Medulla oblongata (tissue), 1 donor: Measurements from ENCODE around the gene PTPRD.

Experiments
- DNase-seq: peaks from one replicate; pipeline ENCODE4 v3.0.0-alpha.2; 2015; ENCODE audit errors: extremely low spot score

PTPRD gene

GRCh38 chr9:8864545-8864896 is 1748.3 kb downstream of the PTPRD start:
- no peak for DNase-seq

GRCh38 chr9:8863886-8864544 is 1748.8 kb downstream of the PTPRD start:
- DNase-seq, result no peak

- DNase-seq, result no peak
Measured at GRCh38 chr9:8863069-8863468, 1749.7 kb downstream of the PTPRD start.

DNA sequence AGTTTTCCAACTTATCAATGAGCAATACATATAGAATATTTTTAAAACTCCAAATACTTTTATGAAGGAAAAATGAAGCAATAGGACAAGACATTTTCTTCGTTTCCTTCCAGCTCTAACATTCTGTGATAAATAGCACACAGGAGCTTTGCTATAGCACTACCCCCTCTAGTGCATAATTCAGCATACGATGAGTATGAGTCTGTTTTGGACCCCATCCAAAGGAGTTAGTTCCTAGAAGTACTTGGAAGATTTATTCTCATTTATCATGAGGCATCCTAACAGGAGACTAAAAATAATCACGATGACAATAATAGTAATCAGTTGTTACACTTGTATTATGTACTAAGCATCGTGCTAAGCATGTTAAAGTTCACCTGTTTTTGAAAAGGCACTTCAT is 1751.9 kb downstream of the PTPRD start:
- no peak for DNase-seq

GRCh38 chr9:8860086-8860485 is 1752.7 kb downstream of the PTPRD start:
- DNase-seq, result no peak

DNA sequence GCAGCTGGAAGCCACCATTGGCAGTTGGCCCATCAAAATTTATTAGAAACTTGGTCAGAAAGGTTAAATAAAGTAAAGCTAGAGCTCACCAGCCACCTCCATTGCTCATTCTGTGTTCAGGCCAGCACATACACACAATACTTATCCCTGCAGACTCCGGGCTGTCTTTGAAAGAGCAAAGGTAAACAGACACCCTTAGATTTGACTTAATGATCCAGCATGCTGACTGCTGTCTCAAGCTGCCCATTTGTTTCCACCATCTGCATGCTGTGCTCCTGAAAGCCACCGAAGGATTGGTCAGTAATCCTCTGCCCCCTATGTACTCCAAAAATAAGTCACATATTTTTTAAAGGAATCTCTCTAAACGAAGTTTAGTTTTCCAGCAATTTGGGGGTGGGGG is 1753.4 kb downstream of the PTPRD start:
- DNase-seq, result no peak

DNA sequence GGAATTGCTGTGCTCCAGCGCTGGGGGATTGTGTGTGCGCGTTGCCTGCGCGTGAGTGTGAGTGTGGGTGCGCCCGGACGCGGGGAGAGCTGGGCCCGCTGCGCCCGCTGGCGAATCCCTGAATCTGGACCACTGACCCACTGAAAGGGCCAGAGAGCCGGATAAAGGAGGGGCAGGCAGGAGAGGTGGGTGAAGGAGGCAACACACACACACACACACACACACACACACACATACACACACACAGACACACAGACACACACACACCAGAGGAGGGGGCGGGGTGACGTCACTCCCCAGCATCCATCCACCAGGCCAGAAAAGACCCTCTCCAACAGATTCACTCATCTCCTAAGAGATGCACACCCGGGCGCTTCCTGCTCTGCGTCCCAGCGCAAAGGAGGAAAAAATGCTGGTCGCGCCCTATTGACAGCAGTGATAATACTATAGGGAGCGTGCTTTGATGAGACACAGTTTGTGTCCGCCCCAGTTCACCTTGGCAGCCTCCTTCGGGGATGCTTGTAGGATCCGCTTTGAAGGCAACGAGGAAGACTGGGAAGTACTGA is 1754.1 kb downstream of the PTPRD start:
- no peak for DNase-seq

DNA sequence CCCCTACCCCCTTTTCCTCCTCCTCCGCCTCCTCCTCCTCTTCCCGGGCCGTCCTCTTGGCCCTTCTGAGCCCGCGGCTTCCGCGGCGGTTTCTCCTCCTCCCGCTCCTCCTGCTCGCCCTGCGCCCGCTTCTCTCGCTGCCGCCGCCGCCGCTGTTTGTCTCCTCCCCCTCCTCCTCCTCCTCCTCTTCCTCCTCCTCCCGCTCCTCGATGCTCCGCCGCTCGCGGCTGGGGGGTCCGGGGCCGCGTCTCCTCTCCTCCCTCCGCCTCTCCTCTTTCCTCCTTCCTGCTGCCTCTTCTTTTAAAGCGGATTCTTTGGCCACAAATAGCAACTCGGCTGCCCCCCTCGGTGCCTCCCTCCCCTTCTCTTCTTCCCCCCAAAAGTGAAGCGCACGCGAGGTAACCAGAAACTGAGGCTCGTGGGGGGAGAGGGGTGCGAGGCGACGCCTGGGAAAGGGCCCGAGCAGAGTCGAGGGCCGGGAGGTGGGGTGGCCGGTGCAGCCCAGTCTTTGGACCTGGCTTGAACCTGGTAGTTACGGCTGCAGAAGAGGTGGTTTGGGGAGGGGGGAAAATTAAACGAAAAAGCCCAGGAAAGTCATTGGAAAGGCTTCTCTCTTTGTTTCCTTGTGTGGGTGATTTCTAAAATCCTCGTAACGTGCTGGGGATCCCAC is 1754.7 kb downstream of the PTPRD start:
- no peak for DNase-seq

DNA sequence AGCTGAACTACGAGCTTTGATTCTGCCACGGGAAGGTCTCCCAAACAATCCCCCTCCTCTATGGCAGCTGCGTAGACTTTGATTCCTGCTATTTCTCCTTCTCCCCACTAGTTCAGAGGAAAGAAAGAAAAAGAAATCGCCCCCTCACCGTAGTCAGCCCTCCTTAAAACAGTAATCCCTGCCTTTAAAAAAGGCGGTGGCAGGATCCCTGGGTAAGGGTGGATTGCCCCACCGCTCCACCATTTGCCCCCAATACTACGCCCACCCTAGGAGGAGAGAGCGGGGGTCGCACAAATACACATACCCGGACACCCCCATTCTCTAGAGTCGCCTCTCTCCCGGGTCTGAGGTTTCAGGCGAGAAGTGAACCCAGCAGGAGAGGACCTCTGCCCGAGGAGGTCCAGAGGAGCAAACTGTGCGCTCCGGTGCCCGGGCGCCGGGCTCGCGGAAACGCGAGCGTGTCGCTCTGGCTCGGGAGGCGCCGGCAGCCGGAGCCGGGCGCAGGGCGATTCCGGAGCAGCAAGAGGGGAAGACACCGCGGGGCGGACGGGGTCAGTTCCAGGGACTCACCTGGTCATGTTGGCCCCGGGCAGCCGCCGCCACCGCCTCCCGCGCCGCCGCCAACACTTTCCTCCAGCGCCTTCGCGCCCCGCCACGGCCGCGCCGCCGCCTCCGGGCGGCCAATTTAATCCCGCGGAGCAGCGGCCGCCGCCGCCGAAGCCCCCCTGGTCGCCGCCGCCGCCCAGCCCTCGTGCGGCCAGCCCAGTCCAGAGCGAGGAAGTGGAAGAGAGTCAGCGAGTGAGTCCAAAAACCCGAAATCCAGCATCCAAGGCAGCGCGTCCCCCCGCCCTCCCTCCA is 1755.5 kb downstream of the PTPRD start:
- no peak for DNase-seq

DNA sequence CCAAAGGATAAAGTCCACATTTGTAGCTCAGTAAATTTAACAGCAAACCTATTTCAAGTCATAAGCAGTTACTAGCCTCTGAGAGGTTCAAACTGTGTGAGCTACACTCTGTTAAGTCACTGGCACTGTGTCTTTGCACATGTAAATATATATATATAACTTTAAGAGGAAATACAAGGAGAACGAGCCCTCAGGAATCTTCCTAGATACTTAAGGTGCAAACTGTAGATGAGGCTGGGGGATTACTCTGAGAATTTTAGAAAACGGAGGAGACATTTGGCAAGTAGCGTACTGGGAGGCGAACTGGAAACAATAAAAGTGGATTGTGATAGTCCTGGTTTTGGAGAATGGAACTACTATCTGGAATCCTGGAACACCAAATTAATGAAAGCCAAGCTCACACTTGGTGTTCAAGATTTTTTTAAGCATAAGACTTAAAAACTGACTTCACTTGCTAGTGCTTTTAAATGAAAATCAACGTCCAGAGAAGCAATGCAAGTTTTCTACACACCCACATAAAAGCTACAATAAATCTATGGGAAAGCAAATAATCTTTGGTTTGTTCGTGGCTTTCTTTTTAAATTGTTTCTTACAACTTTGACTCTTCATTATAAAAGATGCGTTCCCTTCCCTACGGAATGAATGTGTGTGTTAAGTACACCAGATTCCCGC is 1756.3 kb downstream of the PTPRD start:
- DNase-seq, result no peak

- no peak for DNase-seq
Measured at GRCh38 chr9:8855046-8855445, 1757.8 kb downstream of the PTPRD start.

DNA sequence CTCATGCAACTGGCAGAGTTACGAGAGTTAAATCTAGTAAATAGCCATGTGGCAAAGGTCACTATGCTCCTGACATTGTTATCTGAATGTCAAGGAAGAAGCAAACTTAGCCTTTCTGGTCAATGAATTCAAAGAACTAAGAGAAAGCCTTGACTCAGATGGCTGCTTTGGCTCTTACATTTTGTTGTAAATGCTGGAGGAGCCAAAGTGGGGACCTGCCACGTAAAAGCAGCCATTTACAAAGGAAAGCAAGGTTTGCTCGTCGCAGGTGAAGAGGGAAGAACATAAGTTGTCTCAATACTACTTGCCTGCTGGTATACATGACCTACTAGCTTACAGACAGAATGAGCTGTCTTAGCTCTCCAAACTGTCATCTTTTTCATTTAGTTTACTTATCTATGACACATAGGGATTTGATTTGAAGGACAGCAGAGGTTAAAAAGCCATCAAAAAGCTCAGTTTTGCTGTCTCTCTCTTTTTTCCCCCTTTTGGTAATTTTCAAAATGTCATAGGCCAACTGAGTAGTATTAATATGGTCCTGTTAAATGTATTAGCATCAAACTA is 1760.4 kb downstream of the PTPRD start:
- DNase-seq, result no peak

- DNase-seq, result no peak
Measured at GRCh38 chr9:8850914-8851313, 1761.9 kb downstream of the PTPRD start.

DNA sequence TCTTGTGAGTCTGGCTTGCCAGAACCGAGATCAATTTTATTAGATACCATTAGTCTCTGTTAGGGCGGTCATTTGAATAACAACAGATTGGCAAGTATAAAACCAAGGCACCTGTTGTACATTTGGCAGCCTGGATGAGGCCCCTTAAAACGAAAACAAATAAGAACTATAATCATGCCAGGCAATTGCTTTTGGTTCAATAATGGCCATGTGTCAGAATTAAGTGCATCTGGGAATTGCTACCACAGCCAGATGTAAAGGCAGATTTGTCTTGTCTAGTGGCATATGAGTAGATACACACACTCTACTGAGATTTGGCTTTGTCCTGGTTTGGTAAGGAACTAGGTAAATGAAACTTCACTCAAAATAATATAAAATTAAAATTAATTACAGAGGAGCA is 1767.0 kb downstream of the PTPRD start:
- DNase-seq, result no peak

- peak; percentile 76 for DNase-seq
Measured at GRCh38 chr9:8845376-8845775, 1767.4 kb downstream of the PTPRD start.

DNA sequence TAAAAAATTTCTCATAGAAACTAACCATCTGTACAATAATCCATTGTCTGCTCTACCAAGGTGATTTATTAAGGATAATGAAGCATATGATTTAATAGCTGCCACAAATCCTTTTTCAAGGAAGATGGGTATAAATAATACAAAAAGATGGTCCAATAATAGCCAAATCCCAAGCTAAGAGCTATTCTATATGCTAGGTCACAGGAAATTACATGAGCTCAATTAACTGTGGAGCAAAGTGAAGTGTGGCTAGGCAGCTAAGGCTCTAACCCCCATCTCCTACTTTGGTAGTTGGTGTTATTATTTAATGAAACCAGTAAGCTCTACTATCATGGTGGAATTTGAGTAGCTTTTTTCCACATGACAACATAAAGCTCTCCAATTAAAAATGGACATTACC is 1768.3 kb downstream of the PTPRD start:
- DNase-seq, result no peak

- no peak for DNase-seq
Measured at GRCh38 chr9:8842402-8843193, 1770.2 kb downstream of the PTPRD start.

GRCh38 chr9:8838136-8838535 is 1774.7 kb downstream of the PTPRD start:
- no peak for DNase-seq

GRCh38 chr9:8835291-8835690 is 1777.5 kb downstream of the PTPRD start:
- DNase-seq, result no peak

- no peak for DNase-seq
Measured at GRCh38 chr9:8832955-8833354, 1779.8 kb downstream of the PTPRD start.

GRCh38 chr9:8832386-8832785 is 1780.4 kb downstream of the PTPRD start:
- DNase-seq, result no peak
